ENCODE measurements around the gene NEU1.

- no peak for TF ChIP-seq POLR2A (IDR thresholded peaks at IDR 0.05; ENCODE audit: borderline replicate concordance, extremely low read depth, insufficient read depth, insufficient read length)
- TF ChIP-seq RAD21 (IDR thresholded peaks at IDR 0.05; ENCODE audit: low read depth) = no peak
- TF ChIP-seq FOSL1 (IDR thresholded peaks at IDR 0.05; ENCODE audit: low read depth) = no peak
- no peak for TF ChIP-seq CTCF (IDR thresholded peaks at IDR 0.05 in 2 of 3, conservative IDR thresholded peaks at IDR 0.05 in 1 of 3; ENCODE audit: borderline replicate concordance in 1 of 3, insufficient read depth in 1 of 3, low read depth in 2 of 3, low read length in 2 of 3)
- no peak for TF ChIP-seq POLR2AphosphoS5 (IDR thresholded peaks at IDR 0.05; ENCODE audit: low read depth, low read length)
- TF ChIP-seq EZH2phosphoT487 (IDR thresholded peaks at IDR 0.05; ENCODE audit: borderline replicate concordance) = no peak
- no peak for TF ChIP-seq ZNF274 (IDR thresholded peaks at IDR 0.05; ENCODE audit: low read depth, low read length)
- no peak for TF ChIP-seq ZBTB33 (IDR thresholded peaks at IDR 0.05; ENCODE audit: extremely low read depth, insufficient replicate concordance, low read length)
- no peak for TF ChIP-seq SP1 (IDR thresholded peaks at IDR 0.05; ENCODE audit: low read depth)
- no peak for TF ChIP-seq EGR1 (IDR thresholded peaks at IDR 0.05; ENCODE audit: low read depth)
- TF ChIP-seq SIN3A (IDR thresholded peaks at IDR 0.05; ENCODE audit: low read depth) = no peak
- TF ChIP-seq YY1 (IDR thresholded peaks at IDR 0.05; ENCODE audit: extremely low read depth, insufficient replicate concordance, low read depth, low read length) = no peak
- no peak for TF ChIP-seq ELF1 (IDR thresholded peaks at IDR 0.05; ENCODE audit: borderline replicate concordance, low read depth)
Observed at GRCh38 chr6:31903957-31904356, 41.3 kb upstream of the NEU1 start.

Measured in HCT116 (cell line).